Stimulated activated CD8-positive, alpha-beta memory T cell treated with anti-CD3 and anti-CD28 coated beads, Interleukin-7, amount 100 ng/mL, for 1 hour (primary cell): ENCODE data around the gene GIT1.
A peak's percentile ranks its signal among the peaks of the same experiment; 100 is the strongest.

Experiments
- DNase-seq, 2 donors: peaks; one replicate each; pipeline ENCODE4 v3.0.0-alpha.2; 2020; ENCODE audit warnings: low read depth in 2 of 2

Gene GIT1

GRCh38 chr17:29615492-29616299 lies 26.2 kb upstream of the GIT1 start:
- peak; percentile 64 to 71 for DNase-seq

DNA sequence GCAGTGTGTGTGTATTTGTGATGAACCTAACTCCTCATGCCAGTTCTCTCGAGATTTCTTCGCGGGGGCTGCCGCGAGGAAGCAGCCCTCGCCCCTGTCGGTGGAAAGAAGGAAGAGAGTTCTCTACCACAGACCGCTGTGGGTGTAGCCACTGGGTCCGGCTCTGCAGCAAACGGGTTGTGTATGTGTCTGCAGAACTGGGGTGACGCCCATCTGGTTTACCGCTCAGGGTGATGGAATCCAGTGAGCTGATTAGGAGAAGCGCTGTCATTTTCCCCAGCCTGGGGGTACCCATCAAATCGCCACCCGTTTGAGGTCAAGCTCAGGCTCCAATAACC lies 25.6 kb upstream of the GIT1 start:
- DNase-seq, result no peak

- no peak for DNase-seq
Measured at GRCh38 chr17:29614349-29615047, 25.1 kb upstream of the GIT1 start.

DNA sequence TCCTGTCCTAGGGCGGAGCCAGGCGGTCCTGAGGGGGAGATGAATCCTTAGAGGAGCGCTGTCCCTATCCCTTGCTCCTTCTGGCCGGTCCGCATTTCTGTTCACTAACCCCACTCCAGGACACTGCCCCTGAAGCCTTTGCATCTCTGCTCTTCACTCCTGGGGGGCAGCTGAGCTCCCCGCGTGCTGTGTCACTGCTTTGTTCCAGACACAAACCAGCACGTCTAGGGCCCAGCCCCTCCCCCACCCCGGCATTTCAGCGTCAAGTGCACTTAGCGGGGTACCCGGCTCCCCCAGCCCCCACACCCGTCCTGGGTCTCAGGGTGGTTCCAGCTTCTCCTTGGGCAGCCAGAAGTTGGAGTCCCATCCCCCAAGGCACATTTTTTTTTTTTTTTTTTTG lies 24.4 kb upstream of the GIT1 start:
- DNase-seq, result no peak

DNA sequence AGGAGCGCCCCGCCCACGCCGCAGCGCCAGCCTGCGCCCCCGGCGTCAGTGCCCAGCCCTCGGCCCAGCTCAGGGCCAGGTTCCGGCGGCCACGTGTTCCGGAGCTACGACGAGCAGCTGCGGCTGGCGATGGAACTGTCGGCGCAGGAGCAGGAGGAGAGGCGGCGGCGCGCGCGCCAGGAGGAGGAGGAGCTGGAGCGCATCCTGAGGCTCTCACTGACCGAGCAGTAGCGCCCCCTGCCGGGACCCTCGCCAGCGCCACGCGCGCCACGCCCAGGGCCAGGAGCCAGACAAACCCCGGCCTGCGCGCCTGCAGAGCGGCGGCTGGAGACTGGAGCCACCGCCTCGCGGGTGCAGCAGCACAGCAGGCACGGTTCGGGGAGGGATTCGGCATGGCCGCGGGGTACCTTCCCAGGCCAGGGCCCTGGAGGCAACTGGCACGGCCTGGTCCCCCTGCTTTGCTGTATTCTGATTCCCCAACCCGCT lies 23.9 kb upstream of the GIT1 start:
- peak; percentile 83 to 88 for DNase-seq

GRCh38 chr17:29612404-29613280 lies 23.2 kb upstream of the GIT1 start:
- no peak for DNase-seq

DNA sequence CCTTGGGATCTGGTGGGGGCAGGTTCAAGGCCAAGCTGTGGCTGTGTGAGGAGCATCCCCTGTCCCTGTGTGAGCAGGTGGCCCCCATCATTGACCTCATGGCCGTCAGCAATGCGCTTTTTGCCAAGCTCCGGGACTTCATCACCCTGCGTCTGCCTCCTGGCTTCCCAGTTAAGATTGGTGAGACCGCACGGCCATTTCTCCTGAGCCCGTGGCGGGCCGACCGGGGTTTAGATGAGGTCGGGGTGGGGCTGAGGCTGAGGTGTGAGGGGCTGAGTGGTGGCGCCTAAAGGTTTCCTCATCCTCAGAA lies 22.6 kb upstream of the GIT1 start:
- DNase-seq, result no peak

GRCh38 chr17:29611351-29612093 lies 22.1 kb upstream of the GIT1 start:
- DNase-seq, result no peak

- DNase-seq, result no peak
Measured at GRCh38 chr17:29610395-29610794, 20.9 kb upstream of the GIT1 start.

GRCh38 chr17:29608986-29609385 lies 19.5 kb upstream of the GIT1 start:
- DNase-seq, result no peak

- DNase-seq, result no peak
Measured at GRCh38 chr17:29607557-29608195, 18.2 kb upstream of the GIT1 start.

- no peak for DNase-seq
Measured at GRCh38 chr17:29603109-29603674, 13.7 kb upstream of the GIT1 start.

DNA sequence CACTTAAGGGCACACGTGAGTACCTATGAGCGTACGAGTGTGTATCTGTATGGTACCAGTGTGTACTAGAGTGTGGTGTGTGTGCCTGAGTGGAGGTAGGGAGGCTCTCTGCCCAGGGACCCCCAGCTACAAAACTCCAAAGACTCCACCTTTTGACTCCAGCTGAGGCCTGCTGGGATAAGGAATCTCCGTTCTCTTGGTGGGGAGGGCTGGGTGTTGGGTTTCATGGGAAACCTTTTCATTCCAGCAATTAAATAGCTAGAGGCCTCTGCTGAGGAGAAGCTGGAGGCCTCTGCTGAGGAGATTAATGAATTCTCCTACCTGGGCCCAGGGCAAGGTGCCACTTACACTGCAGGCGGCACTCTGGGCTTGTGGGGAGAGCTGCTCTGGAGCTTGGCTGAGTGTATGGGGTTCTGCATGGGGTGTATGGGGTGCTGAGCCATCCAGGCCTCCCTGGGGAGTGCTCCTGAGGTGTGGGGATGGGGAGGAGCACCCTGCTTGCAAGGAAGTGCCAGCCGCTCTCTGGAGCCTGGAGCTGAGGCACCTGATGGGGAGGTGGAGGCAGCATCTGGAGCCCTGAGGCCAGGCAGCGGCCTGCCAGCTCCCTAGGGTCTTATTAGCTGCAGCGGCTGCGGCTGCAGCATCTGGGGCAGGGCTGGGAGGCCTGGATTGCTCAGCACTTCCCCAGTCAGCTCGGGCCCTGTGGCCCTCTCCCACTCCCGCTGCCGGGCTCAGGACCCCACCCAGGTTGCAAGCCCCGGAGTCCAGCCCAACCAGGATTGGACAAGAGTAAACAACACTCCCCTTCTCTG lies 8.1 kb upstream of the GIT1 start:
- DNase-seq, result no peak

DNA sequence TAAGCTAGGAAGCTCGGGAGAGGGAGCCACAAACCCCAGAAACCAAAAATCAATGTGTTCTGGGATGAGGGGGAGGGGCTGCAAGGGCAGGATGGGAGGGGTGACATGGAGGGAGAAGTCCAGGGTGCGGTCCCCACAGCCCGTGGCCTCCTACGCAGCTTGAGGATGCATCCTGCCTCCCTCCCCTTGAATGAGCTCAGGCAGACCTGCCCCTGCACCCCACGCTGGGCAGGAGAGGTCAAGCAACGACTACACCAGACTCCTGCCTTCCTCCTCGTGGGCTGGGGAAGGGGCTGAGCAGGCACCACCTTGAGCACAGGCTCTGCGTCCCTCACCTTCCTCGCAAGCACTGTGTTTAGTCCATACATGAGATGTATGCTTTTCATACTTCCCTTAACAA lies 7.4 kb upstream of the GIT1 start:
- no peak for DNase-seq

- DNase-seq, result no peak
Measured at GRCh38 chr17:29595943-29596774, 6.7 kb upstream of the GIT1 start.

- DNase-seq, result no peak
Measured at GRCh38 chr17:29595107-29595942, 5.9 kb upstream of the GIT1 start.

DNA sequence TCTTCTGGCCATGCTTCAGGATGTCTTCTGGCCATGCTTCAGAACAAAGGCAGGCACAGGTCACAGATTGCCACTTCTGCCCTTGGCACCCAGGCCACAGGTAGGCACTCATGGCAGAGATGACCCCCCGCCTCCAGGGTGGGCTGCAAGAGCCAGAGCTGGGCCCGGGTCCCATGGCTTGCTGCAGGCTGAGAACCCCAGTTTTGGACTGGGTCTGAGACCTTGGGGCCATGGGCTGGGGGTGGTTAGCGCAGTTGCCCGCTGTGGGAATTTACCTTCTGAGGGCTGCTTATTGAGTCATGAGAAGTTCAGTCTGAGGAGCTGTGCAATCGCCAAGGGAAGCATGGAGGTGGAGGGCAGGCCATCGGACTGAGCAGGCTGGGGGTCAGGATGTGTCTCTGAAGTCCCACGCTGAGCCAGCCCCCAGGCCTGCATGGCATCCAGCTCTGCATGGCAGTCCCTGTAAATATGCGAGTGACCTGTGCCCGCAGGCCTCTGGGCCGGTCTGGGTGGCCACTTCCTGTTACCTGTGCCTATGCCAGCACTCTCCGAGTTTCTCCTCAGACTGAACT lies 5.2 kb upstream of the GIT1 start:
- DNase-seq, result no peak
